MCF 10A (cell line): Measurements from ENCODE around the gene C12orf43. TPM values are rescaled to one million over a fixed set of nuclear protein-coding genes. Genes with fewer than 3 reads are reported as not detected.

Source experiments
- BruUV-seq: library from RNA; stranded (reverse); fragments of 400-500 nt; replicated peaks from 2 replicates; lab custom pipeline; 2021; lab: Mats Ljungman, UMichigan
- CTCF ChIA-PET: fragments of 300-600 bp; sonication (Branson Sonifier 250); formaldehyde crosslinking; extraction: SDS; loops from one replicate; lab custom pipeline; 2021; ENCODE audit warnings: antibody characterized with exemption, inconsistent platforms; lab: Yijun Ruan, JAX
- POLR2A ChIA-PET: fragments of 300-600, 350-650 bp; sonication (Branson Sonifier 250); formaldehyde crosslinking; extraction: SDS; loops from one replicate; lab custom pipeline; 2020; ENCODE audit warnings: antibody characterized with exemption, inconsistent platforms; lab: Yijun Ruan, JAX
- DNase-seq: peaks from one replicate; pipeline ENCODE4 v3.0.0-alpha.2; 2018; ENCODE audit not compliant: unreplicated experiment
- H3K27ac Mint-ChIP-seq: one replicate; pipeline ENCODE4 v1.8.0; 2022; ENCODE audit warnings: mild to moderate bottlenecking, low read depth, mixed read lengths; ENCODE audit not compliant: unreplicated experiment
- H3K27me3 Mint-ChIP-seq: one replicate; pipeline ENCODE4 v1.8.0; 2022; ENCODE audit warnings: mixed read lengths; ENCODE audit not compliant: insufficient read depth, unreplicated experiment
- H3K36me3 Mint-ChIP-seq: one replicate; pipeline ENCODE4 v1.8.0; 2022; ENCODE audit warnings: mild to moderate bottlenecking, moderate library complexity, mixed read lengths; ENCODE audit not compliant: insufficient read depth, unreplicated experiment
- H3K4me1 Mint-ChIP-seq: one replicate; pipeline ENCODE4 v1.8.0; 2022; ENCODE audit warnings: mixed read lengths; ENCODE audit not compliant: insufficient read depth, unreplicated experiment
- H3K4me3 Mint-ChIP-seq: one replicate; pipeline ENCODE4 v1.8.0; 2022; ENCODE audit warnings: mild to moderate bottlenecking, moderate library complexity, mixed read lengths; ENCODE audit not compliant: unreplicated experiment
- H3K9me3 Mint-ChIP-seq: one replicate; pipeline ENCODE4 v1.8.0; 2022; ENCODE audit warnings: mixed read lengths; ENCODE audit not compliant: unreplicated experiment
- intact Hi-C: fragments of 100-400 bp; cut with micrococcal nuclease; formaldehyde crosslinking; loops from 2 replicates; pipeline ENCODE4 v1.14.1; 2022
- total RNA-seq: library from RNA; stranded (reverse); gene quantifications from 2 replicates; pipeline ENCODE4 v1.2.3, GENCODE V29; 2022
- TF ChIP-seq, protein P1 (sequence below): fragments of 200-600 bp; IDR thresholded peaks from one replicate; pipeline ENCODE4 v1.8.0; 2022; ENCODE audit warnings: antibody characterized with exemption, mild to moderate bottlenecking; ENCODE audit not compliant: unreplicated experiment

The C12orf43 gene
- total RNA-seq, 1 experiment from 2014 or later: 18.9 TPM

DNA sequence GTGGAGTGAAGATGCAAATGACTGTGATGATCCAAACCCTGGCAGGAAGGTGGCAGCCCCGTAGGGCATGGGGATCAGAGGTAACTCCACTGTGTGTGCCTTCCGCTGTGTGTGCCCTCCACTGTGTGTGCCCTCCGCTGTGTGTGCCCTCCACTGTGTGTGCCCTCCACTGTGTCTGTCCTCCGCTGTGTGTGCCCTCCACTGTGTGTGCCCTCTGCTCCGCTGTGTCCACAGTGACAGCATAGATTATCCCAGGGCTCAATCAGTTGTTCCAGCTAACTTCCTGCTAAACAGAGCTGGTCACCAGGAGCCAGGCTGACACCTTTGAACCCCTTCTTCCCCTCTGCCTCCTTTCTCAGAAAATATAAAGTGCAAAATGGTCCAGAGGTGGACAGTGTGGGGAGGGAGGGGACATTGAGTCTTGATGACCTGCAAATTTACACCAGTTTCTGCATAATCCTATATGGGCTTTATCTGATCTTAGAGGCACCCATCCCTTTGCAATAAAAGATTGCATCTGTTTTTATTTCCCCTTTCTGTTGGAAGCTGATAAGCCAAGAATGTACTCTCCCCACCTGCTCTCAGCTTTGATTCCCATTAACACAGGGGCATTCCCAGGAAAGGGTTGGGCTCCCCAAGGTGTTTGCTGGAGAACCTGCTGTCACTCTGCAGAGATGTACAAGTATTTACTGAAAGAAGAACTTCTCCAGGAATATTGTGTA lies 59.5 kb downstream of the C12orf43 start:
- H3K27me3 Mint-ChIP-seq: peaks cover 8% of the 10 kb centered on the region
- POLR2A ChIA-PET: no interaction called here
- H3K4me3 Mint-ChIP-seq: no peak overlapping the region
- no peak for DNase-seq
- no peak overlapping the region for H3K27ac Mint-ChIP-seq
- CTCF ChIA-PET: interaction anchor here (0.7 to 1.2 kb wide), 3 partner anchors 15 to 310 kb away, joined by 3 to 4 read pairs (median 3); no protein-coding TSS in a partner anchor
- H3K4me1 Mint-ChIP-seq: no peaks in the 10 kb centered on the region
- TF ChIP-seq, protein P1, sequence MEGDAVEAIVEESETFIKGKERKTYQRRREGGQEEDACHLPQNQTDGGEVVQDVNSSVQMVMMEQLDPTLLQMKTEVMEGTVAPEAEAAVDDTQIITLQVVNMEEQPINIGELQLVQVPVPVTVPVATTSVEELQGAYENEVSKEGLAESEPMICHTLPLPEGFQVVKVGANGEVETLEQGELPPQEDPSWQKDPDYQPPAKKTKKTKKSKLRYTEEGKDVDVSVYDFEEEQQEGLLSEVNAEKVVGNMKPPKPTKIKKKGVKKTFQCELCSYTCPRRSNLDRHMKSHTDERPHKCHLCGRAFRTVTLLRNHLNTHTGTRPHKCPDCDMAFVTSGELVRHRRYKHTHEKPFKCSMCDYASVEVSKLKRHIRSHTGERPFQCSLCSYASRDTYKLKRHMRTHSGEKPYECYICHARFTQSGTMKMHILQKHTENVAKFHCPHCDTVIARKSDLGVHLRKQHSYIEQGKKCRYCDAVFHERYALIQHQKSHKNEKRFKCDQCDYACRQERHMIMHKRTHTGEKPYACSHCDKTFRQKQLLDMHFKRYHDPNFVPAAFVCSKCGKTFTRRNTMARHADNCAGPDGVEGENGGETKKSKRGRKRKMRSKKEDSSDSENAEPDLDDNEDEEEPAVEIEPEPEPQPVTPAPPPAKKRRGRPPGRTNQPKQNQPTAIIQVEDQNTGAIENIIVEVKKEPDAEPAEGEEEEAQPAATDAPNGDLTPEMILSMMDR: no peak
- no peaks in the 10 kb centered on the region for H3K36me3 Mint-ChIP-seq
- no peaks in the 10 kb centered on the region for H3K9me3 Mint-ChIP-seq
- intact Hi-C loops: no loop called here
- BruUV-seq: no TSS peak

DNA sequence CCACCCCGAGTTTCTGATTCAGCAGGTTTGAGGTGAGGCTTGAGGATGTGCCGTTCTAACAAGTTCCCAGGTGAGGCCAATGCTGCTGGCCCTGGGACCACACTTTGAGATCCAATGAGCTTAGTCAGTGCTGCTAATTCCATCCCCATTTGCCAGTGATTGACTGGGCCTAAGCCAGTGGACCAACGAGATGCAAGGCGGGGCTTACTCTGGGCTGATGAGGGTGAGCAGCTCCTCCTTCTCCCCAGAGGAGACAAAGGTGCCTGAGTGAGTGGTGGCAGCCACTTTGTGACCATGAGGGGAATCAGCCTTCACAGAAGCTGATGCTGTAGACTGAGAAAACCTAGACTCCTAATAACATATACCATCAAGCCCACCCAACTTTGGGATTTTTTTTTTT lies 61.1 kb downstream of the C12orf43 start:
- no peak overlapping the region for H3K4me3 Mint-ChIP-seq
- CTCF ChIA-PET: interaction anchor here (1.6 to 2.1 kb wide), 2 partner anchors 11 to 372 kb away, joined by 5 to 7 read pairs; no protein-coding TSS in a partner anchor
- no TSS peak for BruUV-seq

DNA sequence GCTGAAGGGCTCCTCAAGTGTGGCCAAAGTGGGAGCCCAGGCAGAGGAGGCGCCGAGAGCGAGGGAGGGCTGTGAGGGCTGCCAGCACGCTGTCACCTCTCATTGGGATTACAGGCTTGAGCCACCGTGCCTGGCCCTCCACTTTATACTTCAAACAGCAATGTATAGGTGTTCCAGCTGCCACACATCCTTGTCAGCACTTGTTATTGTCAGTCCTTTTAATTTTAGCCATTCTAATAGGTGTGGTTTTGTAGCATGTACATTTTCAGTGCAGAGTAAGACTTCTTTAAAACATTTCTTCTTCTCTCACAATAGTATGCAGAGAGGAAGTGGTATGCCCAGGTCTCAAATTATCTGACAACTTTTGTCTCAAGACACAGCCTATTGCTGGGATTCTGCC lies 65.5 kb downstream of the C12orf43 start:
- TF ChIP-seq, protein P1: no peak
- Mint-ChIP-seq H3K27me3 (no peaks in the 10 kb centered on the region), H3K9me3 (no peaks in the 10 kb centered on the region), H3K27ac (no peak overlapping the region), H3K4me1 (no peaks in the 10 kb centered on the region), H3K36me3 (no peaks in the 10 kb centered on the region), H3K4me3 (no peak overlapping the region)
- ChIA-PET CTCF (no interaction called here), POLR2A (no interaction called here)
- no TSS peak for BruUV-seq
- DNase-seq: no peak
- intact Hi-C loops: no loop called here

More for the DNA sequence above, 61.1 kb downstream of the C12orf43 start:
- DNase-seq: peak; percentile 6
- TF ChIP-seq, protein P1: no peak
- H3K36me3 Mint-ChIP-seq: no peaks in the 10 kb centered on the region
- H3K27ac Mint-ChIP-seq: no peak overlapping the region
- H3K4me1 Mint-ChIP-seq: no peaks in the 10 kb centered on the region
- H3K27me3 Mint-ChIP-seq: peaks cover 8% of the 10 kb centered on the region
- H3K9me3 Mint-ChIP-seq: no peaks in the 10 kb centered on the region
- intact Hi-C loops: no loop called here
- POLR2A ChIA-PET: interaction anchor here (1.1 kb wide), 1 partner anchor 26 kb away, joined by 3 read pairs; no protein-coding TSS in a partner anchor

Other genes starting within 250 kb of the C12orf43 start
- 32.6 and 43.7 TPM in 2 replicates for gene SPPL3, start 112.1 kb downstream of the C12orf43 start, total RNA-seq
- not detected in 2 replicates for gene HNF1A, start 37.9 kb downstream of the C12orf43 start, total RNA-seq
- gene OASL, start 22.8 kb upstream of the C12orf43 start, total RNA-seq: 0.29 and 0.47 TPM in 2 replicates
- gene P2RX7, start 116.4 kb upstream of the C12orf43 start, total RNA-seq: 0.68 and 1.3 TPM in 2 replicates
- 8.1 and 10.7 TPM in 2 replicates for gene P2RX4, start 193.6 kb upstream of the C12orf43 start, total RNA-seq